Left forelimb (tissue), 1 donor: ENCODE data around the gene JAM3.

Experiments
- DNase-seq: peaks from one replicate; pipeline ENCODE4 v3.0.0-alpha.2; 2018; ENCODE audit warnings: low spot score

Gene JAM3

GRCh38 chr11:134068829-134069425 is at the start of gene JAM3:
JAM3 (plus strand) TSS chr11:134069072; CDS start chr11:134069084, 12 bp downstream.
- DNase-seq: peak; percentile 98

- DNase-seq: no peak
Observed at GRCh38 chr11:134019500-134019899, 49.4 kb upstream of the JAM3 start.

- DNase-seq: no peak
Observed at GRCh38 chr11:134020598-134020997, 48.3 kb upstream of the JAM3 start.

DNA sequence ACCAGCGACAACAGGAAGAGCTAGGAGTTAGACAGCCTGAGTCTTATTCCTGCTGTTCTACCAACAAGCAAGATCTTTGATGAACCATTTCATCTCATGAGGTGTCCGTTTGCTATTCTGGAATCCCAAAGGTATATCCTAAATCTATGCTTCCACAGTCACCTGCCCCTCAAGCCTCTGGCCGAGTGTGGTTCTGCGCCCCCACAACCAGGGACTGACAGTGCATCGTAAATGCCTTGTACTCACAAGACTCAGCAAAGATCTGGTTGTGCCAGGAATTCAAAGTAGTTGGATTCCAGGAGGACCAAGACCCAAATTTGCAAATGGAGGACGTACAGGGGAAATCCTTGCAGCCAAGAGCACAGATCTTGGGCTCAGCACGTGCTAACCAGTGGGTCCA is 47.5 kb upstream of the JAM3 start:
- DNase-seq: no peak

DNA sequence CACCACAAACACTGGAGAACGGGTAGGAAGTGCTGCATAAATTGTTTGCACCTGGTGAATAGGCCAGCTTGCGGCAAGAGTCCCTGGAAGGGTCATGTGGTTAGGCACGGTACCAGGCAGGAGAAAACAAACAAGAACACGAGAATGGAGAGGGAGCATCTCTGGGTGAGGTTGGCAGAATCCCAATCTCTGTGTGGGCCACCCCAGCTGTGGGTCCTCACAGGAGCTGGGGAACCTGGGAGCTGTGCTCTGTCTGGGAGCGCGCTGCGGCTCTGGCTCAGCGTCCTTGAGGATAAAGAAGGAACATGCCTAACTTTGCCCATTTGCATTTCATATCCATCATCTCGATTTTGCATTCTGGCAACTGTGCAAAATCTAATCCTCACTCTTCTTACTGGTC is 46.1 kb upstream of the JAM3 start:
- DNase-seq: no peak

DNA sequence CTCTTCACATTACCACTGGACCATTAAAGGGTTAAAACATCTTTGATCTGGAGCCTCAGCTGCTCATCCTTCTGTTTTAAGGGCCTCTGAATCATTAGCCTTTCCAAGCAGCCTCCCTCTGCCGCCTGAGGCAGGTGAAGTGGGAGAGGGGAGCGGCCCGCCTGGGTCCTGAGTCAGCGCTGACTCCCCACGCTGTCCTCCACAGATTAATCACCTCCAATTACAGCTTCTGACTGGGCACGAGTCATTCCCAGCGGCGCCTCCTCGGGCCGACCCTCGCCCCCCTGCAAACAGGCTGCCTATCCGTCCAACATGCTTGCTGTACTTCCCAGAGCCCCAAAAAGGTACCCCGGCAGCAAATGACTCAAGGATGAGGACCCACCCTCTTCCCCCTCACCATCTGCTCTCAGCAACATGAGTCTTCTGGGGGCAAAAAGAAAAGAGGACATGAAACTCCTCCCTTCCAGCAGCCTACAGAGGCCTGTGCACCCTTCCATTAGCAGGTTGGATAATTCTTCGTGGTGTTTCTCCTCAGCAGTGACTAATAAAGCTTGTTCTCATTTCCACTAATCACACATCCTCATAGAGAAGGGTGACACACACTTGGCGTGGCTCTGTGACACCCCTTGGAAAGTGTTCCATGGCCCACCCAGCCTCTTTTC is 44.3 kb upstream of the JAM3 start:
- no peak for DNase-seq

DNA sequence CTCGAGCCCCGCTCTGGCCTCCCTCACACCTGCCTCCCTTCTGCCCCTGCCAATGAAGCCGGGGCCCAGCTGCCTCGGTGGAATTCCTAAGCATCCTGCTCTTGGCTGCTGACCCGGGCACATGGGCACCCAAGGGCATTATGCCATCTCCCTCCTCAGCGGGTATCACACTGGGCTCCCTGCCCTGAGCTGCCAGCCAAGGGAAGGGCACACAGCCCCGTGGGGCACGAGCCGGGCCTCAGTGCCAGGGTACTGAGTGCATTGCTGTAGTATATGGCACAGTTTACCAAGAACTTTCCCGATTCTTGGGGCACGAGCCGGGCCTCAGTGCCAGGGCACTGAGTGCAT is 43.8 kb upstream of the JAM3 start:
- DNase-seq: no peak

DNA sequence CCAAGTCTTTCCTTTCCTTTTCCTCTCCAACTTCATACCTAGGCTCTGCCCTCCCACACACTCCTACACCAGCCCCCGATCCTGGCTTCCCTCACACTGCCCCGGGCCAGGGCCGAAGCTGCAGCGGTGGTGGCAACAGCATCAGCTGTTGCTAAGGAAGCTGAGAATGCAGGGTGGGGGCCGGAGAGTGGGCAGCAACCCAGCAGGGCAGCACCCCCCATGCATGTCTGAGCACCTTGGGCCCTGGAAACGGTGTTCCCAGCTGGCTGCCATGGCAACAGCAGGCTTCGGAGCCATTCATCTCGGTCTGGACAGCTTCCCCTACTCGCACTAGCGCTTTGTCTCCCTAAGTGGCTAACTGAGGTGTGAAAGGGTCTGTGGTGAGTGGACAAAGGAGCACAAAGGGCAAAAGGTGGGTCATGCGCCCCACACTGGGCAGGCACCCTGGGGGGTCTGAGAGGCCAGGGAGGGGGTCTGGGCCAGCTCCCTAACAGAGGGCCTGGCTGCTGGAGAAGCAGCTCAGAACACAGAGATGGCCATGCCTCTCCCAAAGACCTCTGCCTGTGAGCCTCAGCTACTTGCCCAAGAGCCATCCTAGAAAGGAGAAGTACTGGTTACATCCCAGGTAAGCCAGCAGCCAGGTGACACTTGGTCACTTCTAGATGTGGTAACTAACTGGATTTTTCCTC is 42.1 kb upstream of the JAM3 start:
- no peak for DNase-seq

GRCh38 chr11:134027671-134028070 is 41.2 kb upstream of the JAM3 start:
- DNase-seq: no peak

DNA sequence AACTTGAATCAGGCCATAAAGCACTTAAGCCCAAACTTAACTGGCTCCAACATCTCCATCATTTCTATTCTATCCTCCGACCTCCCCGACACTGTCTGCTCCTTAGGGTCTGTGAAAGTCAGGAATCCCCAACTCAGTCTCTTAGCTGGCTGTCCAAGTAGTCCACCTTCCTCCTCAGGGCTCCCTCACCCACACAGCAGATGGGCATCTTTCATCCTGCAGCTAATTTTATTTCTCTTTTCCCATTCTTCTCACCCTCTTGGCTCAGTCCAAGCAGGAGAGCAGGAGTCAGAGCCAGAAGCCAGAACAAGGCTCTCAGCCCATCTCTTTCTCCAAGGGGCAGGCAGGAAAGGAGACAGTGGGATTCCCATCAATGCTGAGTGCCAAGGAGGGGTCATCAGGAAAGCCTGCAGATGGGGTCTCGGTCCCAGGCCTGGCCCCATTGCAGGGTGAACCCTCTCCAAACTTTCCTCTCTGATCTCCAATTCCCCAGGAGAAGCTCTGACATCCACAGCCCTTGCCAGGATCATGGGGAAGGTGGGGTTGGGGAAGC is 40.4 kb upstream of the JAM3 start:
- DNase-seq: no peak

- DNase-seq: no peak
Observed at GRCh38 chr11:134030853-134031252, 38.0 kb upstream of the JAM3 start.

DNA sequence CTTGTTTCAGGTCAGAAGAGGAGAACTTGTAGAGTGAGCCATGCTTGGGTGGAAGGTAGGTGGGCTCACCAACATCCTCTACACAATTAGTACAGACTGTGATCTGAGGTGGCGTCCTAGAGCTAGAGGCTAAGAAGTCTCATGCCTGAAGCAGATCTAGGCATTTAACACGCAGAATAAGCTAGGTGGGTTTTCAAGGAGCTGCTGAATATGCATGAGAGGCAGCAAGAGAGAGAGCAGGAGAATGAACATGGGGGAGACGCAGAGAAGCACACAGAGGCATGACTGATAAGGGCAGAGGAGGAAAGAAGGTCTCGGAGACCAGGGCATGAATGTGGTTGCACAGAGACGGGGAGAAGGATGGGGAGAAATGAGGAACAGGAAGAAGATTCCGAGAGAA is 36.8 kb upstream of the JAM3 start:
- DNase-seq: no peak

DNA sequence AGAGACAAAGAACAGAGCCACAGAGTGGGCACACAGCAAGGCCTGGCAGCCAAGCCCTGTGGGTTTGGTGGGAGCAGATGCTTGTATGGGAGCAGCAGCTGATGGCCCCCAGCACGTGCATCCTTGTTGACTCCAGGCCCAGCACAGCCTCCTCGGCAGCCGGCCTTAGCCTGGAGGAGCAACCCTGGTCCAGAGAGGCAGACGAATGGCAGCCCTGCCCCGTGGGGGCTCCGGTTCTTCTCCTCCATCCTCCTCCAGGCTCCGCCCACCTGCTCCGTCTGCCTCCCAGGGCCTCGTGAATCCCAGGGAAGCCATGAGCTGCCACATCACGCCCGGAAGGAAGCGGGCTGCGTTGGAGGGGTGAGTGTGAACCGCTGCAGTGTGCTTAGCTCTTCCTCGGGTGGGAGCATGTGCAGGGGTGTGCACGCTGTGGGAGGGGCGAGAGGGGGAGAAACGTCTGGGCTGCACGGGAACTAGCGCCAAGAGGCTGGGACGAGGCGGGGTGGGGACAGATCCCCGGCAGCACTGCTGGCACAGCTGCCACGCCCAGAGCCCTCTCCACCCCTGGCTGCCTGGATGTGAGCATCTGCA is 36.3 kb upstream of the JAM3 start:
- DNase-seq: no peak

DNA sequence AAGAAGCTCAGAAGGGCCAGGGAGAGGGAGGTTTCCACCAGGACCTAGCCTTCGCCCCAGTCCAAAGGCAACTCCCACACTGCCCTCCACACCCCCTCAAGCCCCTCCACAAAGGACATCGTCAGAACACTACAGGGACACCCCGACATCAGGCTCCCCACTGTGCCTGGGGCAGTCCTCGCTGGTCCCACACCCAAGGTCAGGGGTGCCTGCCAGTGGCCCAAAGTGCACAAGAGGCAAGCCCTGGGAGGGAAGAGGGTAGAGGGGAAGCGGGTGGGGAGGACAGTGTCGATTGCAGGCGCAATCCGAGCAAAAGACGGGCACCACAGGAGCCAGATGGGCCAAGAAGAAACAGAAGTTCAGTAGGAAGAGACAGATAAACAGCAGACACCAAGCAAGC is 35.6 kb upstream of the JAM3 start:
- no peak for DNase-seq

GRCh38 chr11:134033696-134034491 is 35.0 kb upstream of the JAM3 start:
- DNase-seq: peak; percentile 88

DNA sequence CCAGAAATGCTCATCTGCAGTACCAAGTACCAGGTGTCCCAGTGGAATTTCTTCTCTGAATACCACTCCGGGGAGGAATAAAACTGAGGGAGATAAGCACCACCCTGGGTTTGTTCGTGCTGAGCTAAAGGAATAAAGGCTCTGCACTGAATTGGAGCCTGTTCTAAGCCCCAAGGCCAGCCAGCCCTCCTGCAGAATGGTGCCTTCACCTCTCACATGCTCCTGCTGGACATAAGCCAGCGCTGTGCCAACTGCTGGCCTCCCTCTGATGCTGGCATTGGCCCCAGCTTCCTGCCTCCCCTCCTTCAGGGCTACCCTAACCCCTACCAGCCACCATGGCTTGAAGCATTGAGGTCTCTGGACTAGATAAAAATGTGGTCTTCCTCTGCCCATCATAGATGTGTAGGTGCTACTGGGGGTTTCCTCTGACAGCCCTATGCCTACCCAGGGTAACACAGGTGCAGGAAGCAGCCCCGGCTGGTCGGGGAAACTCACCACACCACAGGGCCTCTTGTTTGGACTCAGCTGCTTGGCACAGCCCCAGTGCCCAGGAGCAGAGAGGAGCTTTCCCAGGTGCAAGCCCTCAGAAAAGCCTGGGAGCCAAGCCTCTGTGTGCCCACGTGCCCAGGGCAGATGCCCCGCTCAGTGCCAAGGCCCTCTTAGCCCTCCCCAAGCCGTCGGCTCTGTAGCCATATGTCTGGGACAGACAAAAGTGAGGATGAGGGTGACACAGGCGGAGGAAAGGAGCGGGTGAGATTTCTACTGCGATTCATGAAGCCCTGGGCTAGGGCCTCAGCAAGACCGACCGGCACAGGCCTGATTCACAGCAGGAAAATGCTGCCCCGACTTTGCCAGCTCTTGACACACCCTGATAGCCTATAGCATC is 34.1 kb upstream of the JAM3 start:
- DNase-seq: no peak

DNA sequence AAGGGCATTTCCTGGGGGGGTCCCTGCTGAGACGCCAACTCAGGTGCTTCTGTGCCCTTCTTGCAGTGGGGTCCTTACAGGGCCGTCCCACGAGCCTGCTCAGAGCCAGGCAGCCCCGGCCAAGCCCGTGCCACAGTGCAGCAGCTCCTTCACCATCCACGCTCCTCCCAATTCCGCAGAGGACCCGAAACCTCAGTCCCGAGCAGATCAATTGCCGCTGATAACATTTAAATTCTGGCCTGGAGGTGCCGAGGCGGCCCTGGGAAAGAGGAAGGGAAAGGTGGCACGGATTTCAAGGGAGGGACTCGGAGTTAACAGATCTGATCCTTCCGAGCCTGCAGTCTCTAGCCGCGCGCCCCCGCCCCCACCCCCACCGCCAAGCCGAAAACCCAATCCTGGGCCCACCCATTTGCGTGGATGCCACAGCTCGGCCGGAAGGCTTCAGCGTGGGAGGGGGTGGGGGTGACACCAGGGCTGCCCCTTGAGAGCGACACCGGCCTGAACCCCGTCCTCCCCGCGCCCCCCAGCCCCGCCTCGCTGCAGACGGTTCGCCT is 32.3 kb upstream of the JAM3 start:
- DNase-seq: no peak

DNA sequence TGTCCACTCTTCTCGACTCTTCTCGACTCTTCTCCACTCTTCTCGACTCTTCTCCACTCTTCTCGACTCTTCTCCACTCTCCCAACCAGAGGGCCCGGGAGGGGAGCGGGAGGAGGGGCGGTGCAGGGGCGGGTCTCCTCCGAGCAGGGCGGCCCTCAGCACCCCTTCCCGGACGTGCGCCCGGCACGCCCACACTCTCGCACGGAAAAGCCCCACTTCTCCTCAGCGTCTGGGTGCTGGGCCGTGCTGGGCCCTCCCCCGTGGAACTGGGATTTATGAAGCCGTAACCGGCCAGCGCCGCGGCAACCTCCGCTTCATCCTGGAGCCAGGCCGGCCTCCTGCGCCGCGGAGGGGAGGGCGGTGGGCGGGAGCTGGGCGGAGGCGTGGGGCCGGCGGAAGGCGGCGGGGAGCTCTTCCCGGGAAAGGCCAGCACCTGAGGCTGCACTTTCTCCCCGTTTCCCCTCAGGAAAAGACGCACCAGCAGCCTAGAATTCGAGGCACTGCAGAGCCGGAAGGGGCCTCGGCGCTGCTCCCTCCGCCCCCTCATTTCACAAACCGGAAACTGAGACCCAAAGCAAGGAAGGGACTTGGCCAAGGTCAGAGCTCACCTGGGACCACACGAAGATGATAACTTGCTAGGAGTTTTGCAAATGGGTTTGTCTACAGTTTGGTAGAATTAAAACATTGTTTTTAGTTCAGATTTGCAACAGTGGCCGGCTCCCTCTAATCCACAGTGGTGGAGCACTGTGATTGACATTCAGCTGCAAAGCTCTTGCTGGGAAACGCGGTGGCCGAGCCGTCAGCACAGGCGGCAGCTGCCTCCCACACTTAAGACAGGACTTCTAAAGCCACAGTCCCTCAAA is 31.6 kb upstream of the JAM3 start:
- peak; percentile 90 for DNase-seq

DNA sequence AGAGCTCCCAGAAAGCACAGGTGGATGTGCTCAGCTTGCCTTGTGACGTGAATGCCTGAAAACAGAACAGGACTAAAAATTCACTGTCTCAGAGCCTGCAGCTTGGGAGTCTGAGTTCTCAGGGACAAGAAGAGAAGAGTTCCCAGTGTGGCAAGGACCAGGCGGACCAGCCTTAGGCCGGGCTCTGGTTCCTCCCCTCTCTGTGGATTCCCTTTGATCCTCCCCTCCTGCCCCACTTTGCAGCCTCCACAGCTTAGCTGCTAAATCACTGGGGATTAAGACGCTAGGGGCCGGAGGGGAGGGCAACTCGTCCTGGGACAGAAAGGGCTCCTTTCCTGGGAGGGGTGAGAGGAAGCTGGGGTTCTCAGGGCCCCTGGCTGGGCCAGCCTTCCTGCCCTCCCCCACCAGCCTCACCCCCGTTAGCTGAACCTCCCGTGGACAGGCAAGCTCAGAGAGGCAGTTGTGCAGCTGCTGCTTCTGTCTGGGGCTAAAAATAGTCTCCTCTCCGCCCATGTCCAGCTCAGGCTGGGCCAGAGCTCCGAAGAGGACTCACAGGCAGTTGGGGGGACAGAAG is 29.9 kb upstream of the JAM3 start:
- DNase-seq: no peak
